ENCODE data around the gene SYPL2. TPM values are rescaled to one million over a fixed set of nuclear protein-coding genes. Genes with fewer than 3 reads are reported as not detected.
A peak's percentile ranks its signal among the peaks of the same experiment; 100 is the strongest.

The SYPL2 gene
- total and polyA plus RNA-seq, 2 of the 8 experiments (the other 6 are each of a cell fraction or from before 2014, with no cell fraction given) = 1.5 TPM

GRCh38 chr1:109483672-109484518 is 17.5 kb downstream of the SYPL2 start, which contains the start of gene ATXN7L2 (continued):
- TF ChIP-seq E2F6 (IDR thresholded peaks at IDR 0.05) (peak; percentile 7; the same call in 1 of the 2 replicates), RFX5 (IDR thresholded peaks at IDR 0.05; ENCODE audit: borderline replicate concordance, low read depth, low read length) (no peak), CBX5 (IDR thresholded peaks at IDR 0.05; ENCODE audit: low read depth, low read length) (no peak), HDAC2 (IDR thresholded peaks at IDR 0.05; ENCODE audit: borderline replicate concordance in 1 of 2, low read depth in 2 of 2, low read length in 2 of 2) (0 out of 4 replicates have a peak, but pooled peaks of 1 of the 2 experiments have one; percentile 42), NRF1 (IDR thresholded peaks at IDR 0.05; ENCODE audit: low read depth, low read length) (peak; percentile 44), CHD1 (IDR thresholded peaks at IDR 0.05; ENCODE audit: low read depth, low read length) (no peak), CTCF (IDR thresholded peaks at IDR 0.05; ENCODE audit: control extremely low read depth in 1 of 3, insufficient read depth in 1 of 3, low read depth in 1 of 3, low read length in 3 of 3) (no peak), EGR1 (IDR thresholded peaks at IDR 0.05; ENCODE audit: borderline replicate concordance, low read depth, low read length) (peak; percentile 99), YY1 (IDR thresholded peaks at IDR 0.05; ENCODE audit: low read depth, low read length) (peak; percentile 98), KDM4A (IDR thresholded peaks at IDR 0.05; ENCODE audit: low read depth, low read length, severe bottlenecking) (peak; percentile 77), CHD2 (IDR thresholded peaks at IDR 0.05; ENCODE audit: low read length) (0 out of 2 replicates have a peak, but pooled peaks have one; percentile 34), TCF12 (IDR thresholded peaks at IDR 0.05; ENCODE audit: low read depth, low read length) (0 out of 2 replicates have a peak, but pooled peaks have one; percentile 72), SIRT6 (IDR thresholded peaks at IDR 0.05; ENCODE audit: low read length) (no peak), TAF7 (optimal IDR thresholded peaks at IDR 0.05; ENCODE audit: borderline replicate concordance, low read depth, low read length) (peak; percentile 85), KDM5A (IDR thresholded peaks at IDR 0.05; ENCODE audit: low read length) (peak; percentile 69; the same call in 1 of the 2 replicates), BCL11A (IDR thresholded peaks at IDR 0.05; ENCODE audit: low read depth in 2 of 2, low read length in 2 of 2) (no peak), POLR2A (IDR thresholded peaks at IDR 0.05; ENCODE audit: control extremely low read depth in 1 of 2, low read depth in 2 of 2, low read length in 2 of 2) (peak; percentile 87 to 92), MAX (IDR thresholded peaks at IDR 0.05) (peak; percentile 73; the same call in 1 of the 2 replicates), FOSL1 (IDR thresholded peaks at IDR 0.05; ENCODE audit: insufficient read depth, low read depth, low read length) (peak; percentile 100), TBP (IDR thresholded peaks at IDR 0.05; ENCODE audit: low read depth, low read length) (peak; percentile 90)
